B cell (primary cell): ENCODE results near the gene TLR8. TPM values are rescaled to one million over a fixed set of nuclear protein-coding genes. Genes with fewer than 3 reads are reported as not detected.

Source experiments
- ATAC-seq: fragments of 200-7000 bp; cut with Tn5 transposase; one replicate; pipeline ENCODE4 v1.10.0; 2021; ENCODE audit warnings: low read depth, mild to moderate bottlenecking, moderate number of reproducible peaks, moderate library complexity
- CTCF ChIA-PET: fragments of 350-600 bp; sonication (Branson Sonifier 250); formaldehyde crosslinking; loops from one replicate; lab custom pipeline; 2021; ENCODE audit warnings: antibody characterized with exemption, inconsistent platforms; lab: Charles Lee
- POLR2A ChIA-PET: fragments of 350-600 bp; sonication (Branson Sonifier 250); formaldehyde crosslinking; loops from one replicate; lab custom pipeline; 2021; ENCODE audit warnings: antibody characterized with exemption; lab: Charles Lee
- DNase-seq: peaks from one replicate; pipeline ENCODE4 v3.0.0; 2013
- H2AFZ ChIP-seq: 2 replicates; pipeline ENCODE4 v1.6.1; 2012; ENCODE audit warnings: mild to moderate bottlenecking, low read depth, low read length; ENCODE audit not compliant: insufficient read depth, poor library complexity, severe bottlenecking
- H3K27ac ChIP-seq, 2 donors: 1 replicate in 1 of 2; 2 replicates in 1 of 2; pipeline ENCODE4 v1.5.1; 2012 to 2013; ENCODE audit warnings: low read length in 2 of 2, mild to moderate bottlenecking in 2 of 2, moderate library complexity in 1 of 2
- H3K27me3 ChIP-seq, 4 experiments: fragments of 200-600 bp in 1 of 4; sonication (generic) in 1 of 4; replicated peaks in 1 of 4; 1 replicate in 2 of 4; 2 replicates in 2 of 4; pipeline versions ENCODE4 v1.6.1 to v1.7.0; 2013 to 2016; ENCODE audit warnings: low read length in 3 of 4, mild to moderate bottlenecking in 2 of 4, mixed read lengths in 1 of 4, moderate library complexity in 1 of 4; ENCODE audit not compliant: insufficient read depth in 4 of 4, control insufficient read depth in 3 of 4; ENCODE audit errors: control extremely low read depth in 1 of 4
- H3K36me3 ChIP-seq, 2 experiments: replicated peaks in 1 of 2; 1 replicate in 1 of 2; 2 replicates in 1 of 2; pipeline versions ENCODE4 v1.6.1 to v1.7.1; 2013; ENCODE audit warnings: low read length in 1 of 2; ENCODE audit not compliant: insufficient read depth in 2 of 2, control insufficient read depth in 1 of 2; ENCODE audit errors: control extremely low read depth in 1 of 2, extremely low read depth in 1 of 2
- H3K4me1 ChIP-seq, 2 donors: fragments of 200-600 bp in 1 of 2; sonication (generic) in 1 of 2; 1 replicate in 1 of 2; 2 replicates in 1 of 2; pipeline versions ENCODE4 v1.5.1 to v1.6.1; 2013 to 2017; ENCODE audit warnings: low read length in 2 of 2; ENCODE audit not compliant: control insufficient read depth in 2 of 2, insufficient read depth in 2 of 2
- H3K4me2 ChIP-seq: replicated peaks from 2 replicates; pipeline ENCODE3; 2012; ENCODE audit warnings: mild to moderate bottlenecking, low read depth, low read length; ENCODE audit not compliant: poor library complexity, severe bottlenecking
- H3K4me3 ChIP-seq, 5 experiments: fragments of 200-600 bp in 1 of 5; sonication (generic) in 1 of 5; 1 replicate in 3 of 5; 2 replicates in 2 of 5; pipeline versions ENCODE4 v1.5.1 to v1.7.0; 2011 to 2016; ENCODE audit warnings: low read length in 4 of 5, mild to moderate bottlenecking in 4 of 5, low read depth in 2 of 5, control low read depth in 1 of 5, moderate library complexity in 1 of 5; ENCODE audit not compliant: insufficient read depth in 1 of 5; ENCODE audit errors: control extremely low read depth in 1 of 5, extremely low read depth in 1 of 5
- H3K79me2 ChIP-seq: fragments of 200-600 bp; sonication (generic); one replicate; pipeline ENCODE4 v1.6.0; 2016; ENCODE audit warnings: low read length; ENCODE audit not compliant: control insufficient read depth, insufficient read depth
- H3K9ac ChIP-seq: fragments of 200-600 bp; sonication (generic); 2 replicates; pipeline ENCODE4 v1.6.1; 2017; ENCODE audit warnings: mild to moderate bottlenecking, low read length, moderate library complexity
- H3K9me3 ChIP-seq, 3 donors: one replicate each; pipeline versions ENCODE4 v1.6.1 to v1.7.1; 2013; ENCODE audit warnings: low read length in 2 of 3; ENCODE audit not compliant: control insufficient read depth in 2 of 3, insufficient read depth in 1 of 3; ENCODE audit errors: control extremely low read depth in 1 of 3
- H4K20me1 ChIP-seq: 2 replicates; pipeline ENCODE4 v1.6.0; 2012; ENCODE audit warnings: mild to moderate bottlenecking, low read length; ENCODE audit not compliant: insufficient read depth, control insufficient read depth, poor library complexity, severe bottlenecking
- H3K27ac Mint-ChIP-seq: one replicate; pipeline ENCODE4 v1.8.0; 2021; ENCODE audit warnings: mixed read lengths
- H3K27me3 Mint-ChIP-seq: one replicate; pipeline ENCODE4 v1.8.0; 2021; ENCODE audit warnings: mixed read lengths
- H3K4me1 Mint-ChIP-seq: one replicate; pipeline ENCODE4 v1.8.0; 2021; ENCODE audit warnings: mixed read lengths
- H3K4me3 Mint-ChIP-seq: one replicate; pipeline ENCODE4 v1.8.0; 2021; ENCODE audit warnings: mixed read lengths
- H3K9me3 Mint-ChIP-seq: one replicate; pipeline ENCODE4 v1.8.0; 2022; ENCODE audit warnings: mixed read lengths; ENCODE audit not compliant: insufficient read depth
- CTCF ChIP-seq: fragments of 200-600 bp; IDR thresholded peaks from one replicate; pipeline ENCODE4 v1.8.0; 2022; ENCODE audit warnings: antibody characterized with exemption, mild to moderate bottlenecking
- EZH2 ChIP-seq: IDR thresholded peaks from 2 replicates; pipeline ENCODE4 v1.6.1; 2012; ENCODE audit warnings: borderline replicate concordance, low read depth, mild to moderate bottlenecking, moderate library complexity, low read length; ENCODE audit not compliant: insufficient read depth, poor library complexity, severe bottlenecking
- WGBS: methylation state at CpG from one replicate; pipeline ENCODE4 v1.1.5; 2013; ENCODE audit warnings: missing lambda C conversion rate; ENCODE audit not compliant: insufficient coverage; 5-methylcytosine and 5-hydroxymethylcytosine counted together
- intact Hi-C: fragments of 100-400 bp; cut with micrococcal nuclease; formaldehyde crosslinking; loops from one replicate; pipeline ENCODE4 v1.10.0; 2022
- polyA plus RNA-seq: library from polyadenylated mRNA; depleted of rRNA; stranded (reverse); fragments of >200 nt; gene quantifications from 2 replicates; pipeline ENCODE4 v1.2.3, GENCODE V29; 2012
- total RNA-seq, 2 donors: library from RNA; stranded (reverse); fragments of 120-200 nt in 1 of 2; gene quantifications; 1 replicate in 1 of 2; 2 replicates in 1 of 2; pipeline versions ENCODE4 v1.2.3 to v1.2.4, GENCODE V29; 2013 to 2022

The TLR8 gene
- total and polyA plus RNA-seq, 2 donors (not counting 1 experiment from before 2014, with no cell fraction given): 0.19 to 0.39 TPM

GRCh38 chrX:12903646-12904045 is 2.8 kb upstream of the TLR8 start:
- 94% methylated on average over 3 of the region's 8 CpGs for WGBS
- Histone ChIP-seq H3K4me1 (peaks cover 0 to 7% of the 10 kb centered on the region in 2 donors), H3K27ac (no peak overlapping the region), H3K79me2 (no peaks in the 10 kb centered on the region), H3K9me3 (no peaks in the 10 kb centered on the region), H3K36me3 (no peaks in the 10 kb centered on the region), H3K4me2 (no peak overlapping the region), H2AFZ (no peak overlapping the region), H3K4me3 (no peak overlapping the region), H3K27me3 (no peaks in the 10 kb centered on the region), H4K20me1 (no peaks in the 10 kb centered on the region), H3K9ac (no peak overlapping the region)
- H3K27ac Mint-ChIP-seq: no peak overlapping the region
- peaks cover 5% of the 10 kb centered on the region for H3K4me1 Mint-ChIP-seq
- POLR2A ChIA-PET: no interaction called here
- no peaks in the 10 kb centered on the region for H3K27me3 Mint-ChIP-seq
- no peak overlapping the region for H3K4me3 Mint-ChIP-seq
- no peak for DNase-seq
- no peak for ATAC-seq
- TF ChIP-seq CTCF (no peak), EZH2 (no peak)
- no peaks in the 10 kb centered on the region for H3K9me3 Mint-ChIP-seq
- intact Hi-C loops: loop anchor here (5.0 kb wide), 1 partner anchor 201 kb away; no protein-coding TSS in a partner anchor
- CTCF ChIA-PET: interaction anchor here (1.5 to 2.8 kb wide), 4 partner anchors 10 to 585 kb away, joined by 3 to 30 read pairs (median 4); no protein-coding TSS in a partner anchor

GRCh38 chrX:12910423-12911121 is 4.2 kb downstream of the TLR8 start:
- Histone ChIP-seq H3K9ac (no peak overlapping the region), H3K9me3 (no peaks in the 10 kb centered on the region), H2AFZ (no peak overlapping the region), H3K79me2 (no peaks in the 10 kb centered on the region), H3K4me3 (no peak overlapping the region), H3K27ac (no peak overlapping the region), H3K4me2 (no peak overlapping the region), H3K27me3 (no peaks in the 10 kb centered on the region), H3K4me1 (no peaks in the 10 kb centered on the region), H3K36me3 (no peaks in the 10 kb centered on the region), H4K20me1 (no peaks in the 10 kb centered on the region)
- Mint-ChIP-seq H3K27ac (no peak overlapping the region), H3K27me3 (no peaks in the 10 kb centered on the region), H3K4me1 (peaks cover 6% of the 10 kb centered on the region), H3K9me3 (no peaks in the 10 kb centered on the region), H3K4me3 (no peak overlapping the region)
- TF ChIP-seq EZH2 (no peak), CTCF (no peak)
- DNase-seq (no peak), ATAC-seq (no peak)
- ChIA-PET POLR2A (no interaction called here), CTCF (interaction anchor here (1.6 to 2.8 kb wide), 2 partner anchors 36 to 96 kb away, joined by 4 to 7 read pairs; no protein-coding TSS in a partner anchor)
- intact Hi-C loops: no loop called here
- WGBS: 45% methylated on average over 5 of the region's 10 CpGs
